Skeletal muscle tissue (tissue), 4 donors: ENCODE results near the gene JARID2. TPM values are rescaled to one million over a fixed set of nuclear protein-coding genes. Genes with fewer than 3 reads are reported as not detected.
A peak's percentile ranks its signal among the peaks of the same experiment; 100 is the strongest.
"Not testable (repeated sequence)": the region's sequence is repeated elsewhere in the genome, so short reads cannot be mapped to it uniquely, and the experiment has no call there.

Experiments
- H3K27ac ChIP-seq: one replicate; pipeline ENCODE4 v1.7.0; 2013; ENCODE audit warnings: mild to moderate bottlenecking, low read depth, low read length, inconsistent platforms
- H3K27me3 ChIP-seq, 3 donors: one replicate each; pipeline ENCODE4 v1.7.0; 2013; ENCODE audit warnings: low read length in 3 of 3; ENCODE audit not compliant: control insufficient read depth in 3 of 3, insufficient read depth in 3 of 3
- H3K36me3 ChIP-seq, 3 donors: one replicate each; pipeline ENCODE4 v1.7.0; 2013; ENCODE audit warnings: low read length in 3 of 3; ENCODE audit not compliant: control insufficient read depth in 3 of 3, insufficient read depth in 3 of 3
- H3K4me1 ChIP-seq, 3 donors: one replicate each; pipeline ENCODE4 v1.7.0; 2013; ENCODE audit warnings: low read length in 3 of 3, mild to moderate bottlenecking in 3 of 3; ENCODE audit not compliant: control insufficient read depth in 3 of 3, insufficient read depth in 3 of 3
- H3K4me3 ChIP-seq, 3 donors: one replicate each; pipeline ENCODE4 v1.7.0; 2013; ENCODE audit warnings: low read length in 3 of 3
- H3K9ac ChIP-seq, 3 donors: one replicate each; pipeline ENCODE4 v1.7.0; 2013; ENCODE audit warnings: low read length in 3 of 3, mild to moderate bottlenecking in 3 of 3, moderate library complexity in 2 of 3, low read depth in 1 of 3
- H3K9me3 ChIP-seq, 3 donors: one replicate each; pipeline ENCODE4 v1.7.0; 2013; ENCODE audit warnings: low read length in 3 of 3; ENCODE audit not compliant: control insufficient read depth in 3 of 3
- total RNA-seq: library from RNA; depleted of rRNA; stranded (reverse); fragments of >200 nt; gene quantifications from one replicate; pipeline ENCODE4 v1.2.3, GENCODE V29; 2014
- donor health status: Osteomylitis.

Gene JARID2
- total RNA-seq, 1 donor from 2014 or later: 12.0 TPM

DNA sequence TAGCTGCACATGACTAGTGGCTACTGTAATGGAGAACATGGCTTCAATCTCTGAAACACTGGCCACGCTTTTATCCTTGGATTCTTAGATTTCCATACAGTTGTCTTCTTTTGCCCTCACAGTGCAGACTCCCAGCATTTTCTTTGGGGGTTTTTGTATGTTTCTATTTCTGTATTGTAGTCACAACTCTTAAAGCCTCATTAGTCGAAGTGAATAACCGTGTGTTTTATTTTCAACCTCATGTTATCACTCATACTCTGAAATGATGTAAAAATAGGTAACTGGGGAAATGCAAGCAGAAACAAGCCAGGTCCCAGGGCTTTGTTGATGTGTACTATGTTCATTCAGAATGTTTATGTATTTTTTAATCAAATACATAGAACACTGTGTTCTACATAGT is 162.9 kb downstream of the JARID2 start:
- H3K4me1 ChIP-seq: peaks cover 24 to 33% (median 30%) of the 10 kb centered on the region in 3 donors

DNA sequence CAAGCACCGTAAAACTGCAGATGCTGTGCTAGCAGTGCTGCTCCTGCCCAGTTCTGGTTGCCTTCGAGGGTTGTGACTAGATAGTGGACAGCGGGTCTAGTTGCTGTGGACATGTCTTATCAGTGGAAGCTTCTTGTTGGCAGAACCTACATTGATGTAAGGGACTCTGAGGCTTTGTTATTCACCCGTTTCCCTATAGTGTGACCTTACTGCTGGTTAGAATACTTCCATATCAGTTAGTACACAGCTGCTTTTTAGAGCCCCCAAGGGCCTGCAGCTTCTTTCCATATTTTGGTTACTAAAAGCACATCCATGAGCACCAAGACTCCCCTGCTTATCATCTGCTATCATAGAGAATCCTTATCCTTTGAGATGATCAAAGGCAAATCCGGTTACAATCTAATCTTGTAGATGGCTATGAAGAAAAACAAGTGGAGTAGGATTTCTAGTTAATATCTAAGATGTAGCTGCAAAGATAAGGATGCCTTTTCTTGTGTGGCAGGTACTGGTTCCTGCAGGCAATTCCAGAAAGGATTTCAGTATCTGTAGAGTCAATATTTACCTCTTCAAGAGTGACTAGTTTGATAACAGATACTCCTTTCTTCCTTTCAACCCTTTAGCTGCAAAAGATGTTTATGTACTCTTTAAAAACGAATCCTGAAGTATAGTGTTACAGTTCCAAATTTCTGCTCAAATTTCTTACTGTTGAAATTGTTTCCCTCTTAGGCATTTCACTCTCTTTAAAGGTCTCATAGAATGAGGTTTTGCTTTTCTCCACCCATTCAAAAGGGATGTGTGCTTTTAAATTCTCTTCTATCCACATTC is 163.6 kb downstream of the JARID2 start:
- H3K9me3 ChIP-seq: no peaks in the 10 kb centered on the region
- H3K36me3 ChIP-seq: no peaks in the 10 kb centered on the region
- peaks cover 21 to 29% (median 23%) of the 10 kb centered on the region in 3 donors for H3K4me1 ChIP-seq
- no peaks in the 10 kb centered on the region for H3K27me3 ChIP-seq
- H3K27ac ChIP-seq: no peak overlapping the region
- no peak overlapping the region for H3K9ac ChIP-seq
- H3K4me3 ChIP-seq: no peak overlapping the region

More for the DNA sequence above, 162.9 kb downstream of the JARID2 start:
- no peak overlapping the region for H3K9ac ChIP-seq
- H3K27me3 ChIP-seq: no peaks in the 10 kb centered on the region
- no peaks in the 10 kb centered on the region for H3K36me3 ChIP-seq
- no peaks in the 10 kb centered on the region for H3K9me3 ChIP-seq
- no peak overlapping the region for H3K4me3 ChIP-seq
- H3K27ac ChIP-seq: no peak overlapping the region

DNA sequence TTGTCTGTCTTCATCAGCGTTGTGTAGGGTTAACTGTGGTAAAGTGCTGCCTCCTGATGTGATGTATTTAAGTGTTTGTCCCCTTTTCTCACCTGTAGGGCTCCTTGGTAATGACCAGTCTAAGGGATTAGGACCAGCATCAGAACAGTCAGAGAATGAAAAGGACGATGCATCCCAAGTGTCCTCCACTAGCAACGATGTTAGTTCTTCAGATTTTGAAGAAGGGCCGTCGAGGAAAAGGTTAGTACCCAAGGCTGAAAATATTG is 164.2 kb downstream of the JARID2 start:
- Histone ChIP-seq H3K27ac (no peak overlapping the region), H3K4me1 (peaks cover 17 to 24% (median 19%) of the 10 kb centered on the region in 3 donors), H3K36me3 (no peaks in the 10 kb centered on the region), H3K27me3 (no peaks in the 10 kb centered on the region), H3K9me3 (no peaks in the 10 kb centered on the region), H3K4me3 (no peak overlapping the region), H3K9ac (no peak overlapping the region)

DNA sequence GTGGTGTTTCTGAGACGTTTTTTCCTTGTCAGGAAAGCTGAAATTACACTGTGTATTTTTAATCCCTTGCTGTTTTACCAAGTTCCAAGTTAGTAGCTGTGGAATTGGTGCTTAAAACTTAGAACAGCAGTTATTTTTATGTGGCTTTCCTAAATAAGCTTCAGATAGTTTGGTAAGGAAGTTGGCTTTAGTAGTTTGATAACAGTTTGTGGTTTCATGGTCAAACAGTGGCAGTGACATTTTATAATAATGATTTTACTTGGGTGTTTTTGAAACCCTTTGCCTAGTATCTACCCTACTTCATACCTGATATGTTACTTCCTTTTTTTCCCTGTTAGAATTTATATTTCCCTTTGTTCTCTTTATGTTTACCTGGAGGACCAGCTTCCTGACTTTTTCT is 164.9 kb downstream of the JARID2 start:
- Histone ChIP-seq H3K4me3 (no peak overlapping the region), H3K9ac (no peak overlapping the region), H3K4me1 (peaks cover 13 to 21% (median 15%) of the 10 kb centered on the region in 3 donors)

DNA sequence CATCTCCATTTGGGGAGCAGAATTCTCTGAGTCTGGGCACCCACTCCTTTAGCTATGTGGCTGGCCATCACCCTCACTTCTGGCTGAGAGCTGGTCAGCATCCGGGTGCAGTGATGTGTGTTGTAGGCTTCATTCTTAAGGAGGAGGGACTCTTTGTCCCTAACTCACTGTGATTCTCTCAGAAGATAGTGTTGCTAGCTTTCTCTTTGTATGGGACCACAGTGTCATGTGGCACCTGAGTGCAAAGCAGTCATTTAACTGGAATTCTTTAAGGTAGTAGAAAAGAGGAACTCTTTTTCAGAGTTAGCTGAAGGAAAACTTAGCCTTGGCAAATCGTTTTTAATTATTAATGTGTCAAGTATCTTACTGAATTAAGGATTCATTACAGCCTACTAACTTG is 165.9 kb downstream of the JARID2 start:
- H3K27me3 ChIP-seq: no peaks in the 10 kb centered on the region
- H3K27ac ChIP-seq: no peak overlapping the region
- no peak overlapping the region for H3K4me3 ChIP-seq
- peaks cover 13 to 24% (median 14%) of the 10 kb centered on the region in 3 donors for H3K4me1 ChIP-seq
- H3K9ac ChIP-seq: no peak overlapping the region
- H3K36me3 ChIP-seq: no peaks in the 10 kb centered on the region
- H3K9me3 ChIP-seq: no peaks in the 10 kb centered on the region

More for the DNA sequence above, 164.9 kb downstream of the JARID2 start:
- Histone ChIP-seq H3K27me3 (no peaks in the 10 kb centered on the region), H3K9me3 (no peaks in the 10 kb centered on the region), H3K36me3 (no peaks in the 10 kb centered on the region), H3K27ac (no peak overlapping the region)

DNA sequence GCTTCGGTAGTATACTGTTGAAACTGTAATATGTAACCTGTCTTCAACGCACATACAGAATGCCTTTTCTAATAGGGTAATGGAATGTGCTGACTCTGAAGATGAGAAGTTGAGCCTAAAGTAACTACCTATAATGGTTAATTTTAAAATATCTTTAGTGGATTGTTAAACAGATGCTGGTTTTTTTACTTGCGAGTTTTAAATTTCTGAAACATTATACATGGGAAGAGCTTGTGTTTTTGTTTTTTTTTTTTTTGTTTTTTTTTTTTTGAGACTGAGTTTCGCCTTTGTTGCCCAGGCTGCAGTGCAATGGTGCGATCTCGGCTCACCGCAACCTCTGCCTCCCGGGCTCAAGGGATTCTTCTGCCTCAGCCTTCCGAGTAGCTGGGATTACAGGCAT is 166.9 kb downstream of the JARID2 start:
- H3K27ac ChIP-seq: no peak overlapping the region
- H3K9ac ChIP-seq: no peak overlapping the region
- no peaks in the 10 kb centered on the region for H3K9me3 ChIP-seq
- no peaks in the 10 kb centered on the region for H3K36me3 ChIP-seq
- H3K4me3 ChIP-seq: no peak overlapping the region
- peaks cover 13 to 28% (median 21%) of the 10 kb centered on the region in 3 donors for H3K4me1 ChIP-seq
- H3K27me3 ChIP-seq: no peaks in the 10 kb centered on the region

DNA sequence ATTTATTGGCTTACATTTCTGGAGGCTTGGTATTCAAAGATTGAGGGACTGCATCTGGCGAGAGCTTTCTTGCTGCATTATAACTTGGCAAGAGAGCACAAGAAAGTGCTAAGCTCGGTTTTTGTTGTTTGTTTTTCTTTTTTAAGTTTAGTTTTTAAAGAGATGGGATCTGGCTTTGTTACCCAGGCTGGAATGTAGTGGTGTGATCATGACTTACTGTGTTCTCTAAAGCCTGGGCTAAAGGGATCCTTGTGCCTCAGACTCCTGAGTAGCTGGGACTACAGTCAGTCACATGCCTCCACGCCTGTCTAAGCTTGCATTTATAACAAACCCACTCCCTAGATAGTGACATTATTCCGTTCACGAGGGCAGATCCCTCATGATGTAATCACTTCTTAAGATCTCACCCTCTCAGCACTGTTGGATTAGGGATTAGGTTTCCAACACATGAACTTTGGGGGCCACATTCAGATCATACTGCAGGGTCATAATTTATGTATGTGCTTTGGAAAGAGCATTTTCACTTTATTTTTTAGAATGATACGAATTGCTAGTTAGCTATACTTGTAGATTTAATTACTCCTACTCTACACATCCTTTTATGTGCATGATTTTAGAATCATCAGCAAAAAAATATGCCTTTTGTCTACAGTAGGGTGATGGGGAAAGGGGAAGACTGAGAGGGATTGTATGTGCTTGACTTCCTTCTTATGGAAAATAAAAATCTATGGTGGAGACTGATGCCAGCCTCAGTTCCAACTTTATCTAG is 167.8 kb downstream of the JARID2 start:
- Histone ChIP-seq H3K36me3 (no peaks in the 10 kb centered on the region), H3K4me3 (peak overlapping the region in 2 of 3 donors; percentile 3 to 7), H3K9me3 (no peaks in the 10 kb centered on the region), H3K27me3 (no peaks in the 10 kb centered on the region), H3K27ac (peak overlapping the region; percentile 7), H3K4me1 (peaks cover 13 to 25% (median 21%) of the 10 kb centered on the region in 3 donors), H3K9ac (no peak overlapping the region)

DNA sequence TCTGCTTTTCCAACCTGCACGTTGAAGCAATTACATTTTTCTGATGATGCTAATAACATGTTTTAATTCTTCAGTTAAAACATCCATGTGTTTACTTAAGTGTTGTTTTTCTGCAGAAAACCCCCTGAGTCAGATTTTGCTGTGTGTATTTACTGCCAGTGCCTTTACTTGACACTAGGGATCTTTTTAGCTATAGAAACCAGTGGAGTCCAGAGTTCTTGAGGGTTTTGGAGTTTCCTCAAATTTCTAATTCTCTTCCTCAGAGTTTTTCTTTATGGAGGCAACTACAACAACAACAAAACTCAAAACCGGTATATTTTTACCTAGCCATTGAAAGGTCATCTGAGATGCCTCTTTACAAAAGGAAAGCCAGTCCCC is 168.4 kb downstream of the JARID2 start:
- H3K9me3 ChIP-seq: no peaks in the 10 kb centered on the region
- no peak overlapping the region for H3K4me3 ChIP-seq
- no peaks in the 10 kb centered on the region for H3K27me3 ChIP-seq
- no peak overlapping the region for H3K9ac ChIP-seq
- no peaks in the 10 kb centered on the region for H3K36me3 ChIP-seq
- H3K27ac ChIP-seq: peak overlapping the region; percentile 7
- H3K4me1 ChIP-seq: peaks cover 10 to 25% (median 21%) of the 10 kb centered on the region in 3 donors

DNA sequence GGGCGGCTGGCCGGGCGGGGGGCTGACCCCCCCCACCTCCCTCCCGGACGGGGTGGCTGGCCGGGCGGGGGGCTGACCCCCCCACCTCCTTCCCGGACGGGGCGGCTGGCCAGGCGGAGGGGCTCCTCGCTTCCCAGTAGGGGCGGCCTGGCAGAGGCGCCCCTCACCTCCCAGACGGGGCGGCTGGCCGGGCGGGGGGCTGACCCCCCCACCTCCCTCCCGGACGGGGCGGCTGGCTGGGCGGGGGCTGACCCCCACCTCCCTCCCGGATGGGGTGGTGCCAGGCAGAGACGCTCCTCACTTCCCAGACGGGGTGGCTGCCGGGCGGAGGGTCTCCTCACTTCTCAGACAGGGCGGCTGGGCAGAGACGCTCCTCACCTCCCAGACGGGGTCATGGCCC is 169.8 kb downstream of the JARID2 start:
- not testable (repeated sequence) for H3K36me3 ChIP-seq, H3K9ac ChIP-seq, H3K9me3 ChIP-seq, H3K27me3 ChIP-seq, H3K27ac ChIP-seq, H3K4me3 ChIP-seq
- H3K4me1 ChIP-seq: peaks cover 9 to 28% (median 21%) of the 10 kb centered on the region in 3 donors

DNA sequence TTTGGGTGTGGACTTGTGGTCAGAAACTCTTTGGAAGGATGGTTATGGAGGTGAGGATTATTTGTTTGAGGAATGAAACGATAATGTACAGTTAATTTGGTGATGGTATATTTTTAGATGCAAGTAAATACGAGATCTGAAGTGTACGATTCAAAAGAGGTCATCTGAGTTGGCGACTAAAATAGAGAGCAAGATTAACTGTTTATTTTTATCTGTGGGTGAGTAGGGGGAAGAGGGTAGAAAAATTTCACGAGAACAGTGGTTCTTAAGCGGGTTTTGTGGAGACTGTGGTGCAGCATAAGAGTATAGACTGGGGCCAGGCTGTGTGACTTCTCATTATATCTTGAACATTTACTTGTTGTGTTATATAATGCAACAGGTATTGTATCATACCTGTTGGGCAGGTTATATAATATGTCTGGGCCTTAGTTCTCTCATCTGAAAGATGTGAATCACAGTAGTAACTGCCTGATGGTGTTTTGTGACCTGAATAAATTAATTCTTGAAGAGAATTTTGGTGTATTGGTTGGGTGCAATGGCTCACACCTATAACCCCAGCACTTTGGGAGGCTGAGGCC is 171.2 kb downstream of the JARID2 start:
- peaks cover 0 to 2% (median 2%) of the 10 kb centered on the region in 3 donors for H3K9me3 ChIP-seq
- H3K27me3 ChIP-seq: no peaks in the 10 kb centered on the region
- peaks cover 19 to 39% (median 28%) of the 10 kb centered on the region in 3 donors for H3K4me1 ChIP-seq
- peak overlapping the region in 2 of 3 donors; percentile 33 to 35 for H3K9ac ChIP-seq
- peak overlapping the region; percentile 37 to 64 (median 52) for H3K4me3 ChIP-seq
- H3K27ac ChIP-seq: peak overlapping the region; percentile 75
- no peaks in the 10 kb centered on the region for H3K36me3 ChIP-seq
